Hepatocyte (in vitro differentiated cells): ENCODE results near the gene SOD3. TPM values are rescaled to one million over a fixed set of nuclear protein-coding genes. Genes with fewer than 3 reads are reported as not detected.

ENCODE experiments used
- DNase-seq: peaks from one replicate; pipeline ENCODE4 v3.0.0-alpha.2; 2016; ENCODE audit warnings: low spot score
- H2AFZ ChIP-seq: fragments of 200-600 bp; sonication (generic); 2 replicates; pipeline ENCODE4 v1.6.0; 2016; ENCODE audit warnings: antibody characterized with exemption, mild to moderate bottlenecking
- H3K27ac ChIP-seq: fragments of 200-600 bp; sonication (generic); 2 replicates; pipeline ENCODE4 v1.5.1; 2016; ENCODE audit warnings: mild to moderate bottlenecking
- H3K27me3 ChIP-seq: fragments of 200-600 bp; sonication (generic); 2 replicates; pipeline ENCODE4 v1.6.1; 2016
- H3K36me3 ChIP-seq: fragments of 200-600 bp; sonication (generic); replicated peaks from 2 replicates; pipeline ENCODE4 v1.5.1; 2016; ENCODE audit warnings: low read depth; ENCODE audit not compliant: insufficient read depth
- H3K4me1 ChIP-seq: fragments of 200-600 bp; sonication (generic); 2 replicates; pipeline ENCODE4 v1.5.1; 2016; ENCODE audit warnings: mild to moderate bottlenecking, moderate library complexity; ENCODE audit not compliant: insufficient read depth
- H3K4me2 ChIP-seq: fragments of 200-600 bp; sonication (generic); 2 replicates; pipeline ENCODE4 v1.6.0; 2016
- H3K4me3 ChIP-seq: fragments of 200-600 bp; sonication (generic); 2 replicates; pipeline ENCODE4 v1.5.1; 2016; ENCODE audit warnings: mild to moderate bottlenecking
- H3K79me2 ChIP-seq: fragments of 200-600 bp; sonication (generic); 2 replicates; pipeline ENCODE4 v1.6.0; 2017; ENCODE audit warnings: mild to moderate bottlenecking
- H3K9me2 ChIP-seq: fragments of 200-600 bp; sonication (generic); replicated peaks from 2 replicates; pipeline ENCODE4 v1.6.0; 2017; ENCODE audit warnings: mild to moderate bottlenecking; ENCODE audit not compliant: insufficient read depth
- H3K9me3 ChIP-seq: fragments of 200-600 bp; sonication (generic); 2 replicates; pipeline ENCODE4 v1.5.1; 2016; ENCODE audit warnings: low read depth, mild to moderate bottlenecking
- H4K20me1 ChIP-seq: fragments of 200-600 bp; sonication (generic); 2 replicates; pipeline ENCODE4 v1.6.0; 2016; ENCODE audit warnings: mild to moderate bottlenecking; ENCODE audit not compliant: insufficient read depth, poor library complexity, severe bottlenecking
- CTCF ChIP-seq: fragments of 200-600 bp; sonication (generic); IDR thresholded peaks from 2 replicates; pipeline ENCODE4 v1.5.1; 2016; ENCODE audit warnings: antibody characterized with exemption, mild to moderate bottlenecking; ENCODE audit not compliant: poor library complexity
- EZH2 ChIP-seq: fragments of 200-600 bp; sonication (generic); IDR thresholded peaks from 2 replicates; pipeline ENCODE4 v1.6.1; 2016; ENCODE audit warnings: antibody characterized with exemption, mild to moderate bottlenecking, borderline replicate concordance
- EZH2phosphoT487 ChIP-seq: fragments of 200-600 bp; sonication (generic); IDR thresholded peaks from one replicate; pipeline ENCODE4 v1.6.1; 2018; ENCODE audit warnings: antibody characterized with exemption, mild to moderate bottlenecking, low read depth, moderate library complexity; ENCODE audit not compliant: unreplicated experiment, severe bottlenecking
- WGBS: methylation state at CpG from one replicate; pipeline ENCODE4 v1.1.6; 2016; ENCODE audit warnings: low lambda C conversion rate; ENCODE audit errors: missing lambda C conversion rate; 5-methylcytosine and 5-hydroxymethylcytosine counted together
- polyA plus RNA-seq: library from polyadenylated mRNA; unstranded; fragments of >200 nt; fragmentation: Nextera tagmentation; extraction: Ambion mirVana; gene quantifications from 2 replicates; pipeline ENCODE4 v1.2.1, GENCODE V29; 2016
- total RNA-seq: library from RNA; depleted of rRNA; stranded (reverse); fragments of >200 nt; gene quantifications from 2 replicates; pipeline ENCODE4 v1.2.3, GENCODE V29; 2014

SOD3 gene
- total and polyA plus RNA-seq, 2 experiments from 2014 or later = 7.5 to 20.3 TPM

GRCh38 chr4:24806206-24806990 is 11.0 kb downstream of the SOD3 start:
- H3K9me3 ChIP-seq = no peaks in the 10 kb centered on the region
- no peak for DNase-seq
- H3K9me2 ChIP-seq = no peaks in the 10 kb centered on the region
- H3K27me3 ChIP-seq = peaks cover 15% of the 10 kb centered on the region
- no peak overlapping the region for H3K4me2 ChIP-seq
- no peaks in the 10 kb centered on the region for H3K79me2 ChIP-seq
- H2AFZ ChIP-seq = no peak overlapping the region
- H3K36me3 ChIP-seq = no peaks in the 10 kb centered on the region
- no peaks in the 10 kb centered on the region for H4K20me1 ChIP-seq
- H3K27ac ChIP-seq = no peak overlapping the region
- 90% methylated on average over 11 of the region's 11 CpGs for WGBS
- TF ChIP-seq CTCF (no peak), EZH2phosphoT487 (no peak)
- no peak overlapping the region for H3K4me3 ChIP-seq
- H3K4me1 ChIP-seq = no peaks in the 10 kb centered on the region

DNA sequence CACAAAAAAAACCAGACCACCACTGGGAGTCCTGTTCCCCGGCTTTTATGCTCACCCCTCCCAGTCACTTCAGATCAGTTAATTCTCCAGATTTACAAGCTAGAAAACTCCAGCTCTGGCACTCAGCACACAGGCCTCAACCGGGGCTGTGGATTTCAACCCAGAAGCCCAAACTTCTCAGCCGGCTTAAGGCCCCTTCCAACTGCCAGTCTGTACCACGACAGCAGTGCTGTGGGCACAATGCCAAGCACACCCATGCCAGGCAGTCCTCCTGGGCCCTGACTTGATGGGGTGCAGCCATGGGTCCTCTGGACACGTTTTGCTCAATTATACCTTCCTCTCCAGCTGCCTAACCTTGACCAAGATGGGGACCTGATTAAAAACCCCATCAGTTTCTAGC is 12.2 kb downstream of the SOD3 start:
- Histone ChIP-seq H3K9me2 (no peaks in the 10 kb centered on the region), H3K4me1 (no peaks in the 10 kb centered on the region), H2AFZ (no peak overlapping the region), H3K27me3 (peaks cover 4% of the 10 kb centered on the region), H3K79me2 (no peaks in the 10 kb centered on the region), H3K27ac (no peak overlapping the region), H3K4me3 (no peak overlapping the region), H4K20me1 (no peaks in the 10 kb centered on the region), H3K9me3 (no peaks in the 10 kb centered on the region), H3K4me2 (no peak overlapping the region), H3K36me3 (no peaks in the 10 kb centered on the region)
- DNase-seq = no peak
- WGBS = 61% methylated on average over 5 of the region's 5 CpGs
- no peak for TF ChIP-seq CTCF

GRCh38 chr4:24808261-24808660 is 12.9 kb downstream of the SOD3 start:
- H3K9me2 ChIP-seq = no peaks in the 10 kb centered on the region
- no peak for DNase-seq
- 95% methylated on average over 14 of the region's 14 CpGs for WGBS
- no peak overlapping the region for H3K4me3 ChIP-seq
- no peaks in the 10 kb centered on the region for H3K4me1 ChIP-seq
- no peak overlapping the region for H2AFZ ChIP-seq
- no peaks in the 10 kb centered on the region for H3K27me3 ChIP-seq
- no peak for TF ChIP-seq CTCF
- TF ChIP-seq EZH2phosphoT487 = no peak
- no peak for TF ChIP-seq EZH2
- no peak overlapping the region for H3K4me2 ChIP-seq
- H4K20me1 ChIP-seq = no peaks in the 10 kb centered on the region
- H3K36me3 ChIP-seq = no peaks in the 10 kb centered on the region
- H3K27ac ChIP-seq = no peak overlapping the region
- no peaks in the 10 kb centered on the region for H3K9me3 ChIP-seq
- no peaks in the 10 kb centered on the region for H3K79me2 ChIP-seq
